GM12878 (cell line): ENCODE results near the gene MEG3. TPM values are rescaled to one million over a fixed set of nuclear protein-coding genes. Genes with fewer than 3 reads are reported as not detected.

Source experiments
- ATAC-seq: fragments of 200-7000 bp; cut with Tn5 transposase; 3 replicates; pipeline ENCODE4 v1.9.1; 2020; ENCODE audit warnings: mild to moderate bottlenecking, moderate library complexity
- BruUV-seq: library from RNA; stranded (reverse); fragments of 400-500 nt; replicated peaks from 2 replicates; lab custom pipeline; 2021; lab: Mats Ljungman, UMichigan
- CTCF ChIA-PET: fragments of 300-600 bp; sonication (Branson Sonifier 250); formaldehyde crosslinking; extraction: SDS; loops from one replicate; lab custom pipeline; 2021; ENCODE audit warnings: inconsistent platforms; lab: Yijun Ruan, JAX
- POLR2A ChIA-PET: fragments of 350-600 bp; formaldehyde crosslinking; extraction: SDS; loops from one replicate; lab custom pipeline; 2021; ENCODE audit warnings: inconsistent platforms; lab: Charles Lee
- RAD21 ChIA-PET: fragments of 300-600 bp; sonication (Branson Sonifier 250); formaldehyde crosslinking; loops from one replicate; lab custom pipeline; 2023; ENCODE audit warnings: antibody characterized with exemption; ENCODE audit not compliant: unreplicated experiment; lab: Charles Lee
- SMC1A ChIA-PET: fragments of 300-600 bp; sonication (Branson Sonifier 250); formaldehyde crosslinking; loops from one replicate; lab custom pipeline; 2023; ENCODE audit not compliant: unreplicated experiment, uncharacterized antibody; lab: Charles Lee
- DNase-seq: peaks from one replicate; pipeline ENCODE4 v3.0.0-alpha.2; 2011; ENCODE audit warnings: low read depth, low spot score
- FAIRE-seq: peaks from 3 replicates; lab custom pipeline; 2011; peaks lifted over from hg19 to GRCh38; lab: Jason Lieb, UNC
- H2AFZ ChIP-seq: 2 replicates; pipeline ENCODE4 v1.6.0; 2011; ENCODE audit warnings: low read depth, low read length, control low read depth; ENCODE audit not compliant: control insufficient read depth
- H3K27ac ChIP-seq: 2 replicates; pipeline ENCODE4 v1.5.1; 2011; ENCODE audit warnings: control low read depth; ENCODE audit not compliant: control insufficient read depth, insufficient read depth
- H3K27me3 ChIP-seq, 2 experiments: replicated peaks in 1 of 2; 2 replicates each; pipeline versions ENCODE4 v1.6.0 to v1.6.1; 2011; ENCODE audit warnings: low read length in 1 of 2; ENCODE audit not compliant: control insufficient read depth in 2 of 2, insufficient read depth in 2 of 2
- H3K36me3 ChIP-seq, 2 experiments: 2 replicates each; pipeline ENCODE4 v1.5.1; 2011; ENCODE audit warnings: low read length in 1 of 2; ENCODE audit not compliant: control insufficient read depth in 2 of 2, insufficient read depth in 2 of 2
- H3K4me1 ChIP-seq: 2 replicates; pipeline ENCODE4 v1.6.1; 2011; ENCODE audit warnings: mild to moderate bottlenecking, low read length, moderate library complexity, mixed read lengths; ENCODE audit not compliant: control insufficient read depth, insufficient read depth
- H3K4me2 ChIP-seq: 2 replicates; pipeline ENCODE4 v1.6.0; 2011; ENCODE audit warnings: control low read depth; ENCODE audit not compliant: control insufficient read depth, insufficient read depth
- H3K4me3 ChIP-seq: fragments of 200-600 bp; sonication (generic); 2 replicates; pipeline ENCODE4 v1.5.1; 2016
- H3K79me2 ChIP-seq: 2 replicates; pipeline ENCODE4 v1.6.0; 2011; ENCODE audit warnings: low read length; ENCODE audit not compliant: control insufficient read depth, insufficient read depth
- H3K9ac ChIP-seq: 2 replicates; pipeline ENCODE4 v1.8.0; 2011; ENCODE audit warnings: low read length, control low read depth, mixed read lengths; ENCODE audit not compliant: control insufficient read depth, insufficient read depth
- H3K9me3 ChIP-seq: replicated peaks from 3 replicates; pipeline ENCODE4 v1.5.1; 2011; ENCODE audit warnings: mild to moderate bottlenecking, low read length; ENCODE audit not compliant: control insufficient read depth, insufficient read depth
- H4K20me1 ChIP-seq: 2 replicates; pipeline ENCODE4 v1.6.0; 2011; ENCODE audit not compliant: control insufficient read depth, insufficient read depth
- ASH2L ChIP-seq: fragments of 300-600, 200-600 bp; sonication (generic); IDR thresholded peaks from 2 replicates; pipeline ENCODE4 v1.6.1; 2017; ENCODE audit warnings: low read depth, mild to moderate bottlenecking, borderline replicate concordance
- CREM ChIP-seq: IDR thresholded peaks from 2 replicates; pipeline ENCODE4 v1.6.1; 2014; ENCODE audit warnings: antibody characterized with exemption, low read depth
- GATAD2B ChIP-seq: fragments of 450-650 bp; conservative IDR thresholded peaks from 2 replicates; pipeline ENCODE4 v1.6.1; 2017; ENCODE audit warnings: low read depth, mild to moderate bottlenecking, moderate library complexity
- RUNX3 ChIP-seq: IDR thresholded peaks from 2 replicates; pipeline ENCODE4 v1.6.1; 2012; ENCODE audit warnings: low read length, inconsistent platforms
- SMC3 ChIP-seq: IDR thresholded peaks from 2 replicates; pipeline ENCODE4 v1.6.1; 2011; ENCODE audit warnings: low read length, improper control_type of control experiment, borderline replicate concordance
- TCF3 ChIP-seq: IDR thresholded peaks from 2 replicates; pipeline ENCODE4 v1.6.1; 2012; ENCODE audit warnings: low read depth, mild to moderate bottlenecking, low read length, borderline replicate concordance; ENCODE audit not compliant: insufficient read depth
- TCF7 ChIP-seq: IDR thresholded peaks from 2 replicates; pipeline ENCODE4 v1.6.1; 2014; ENCODE audit warnings: antibody characterized with exemption, borderline replicate concordance
- WGBS: methylation state at CpG from one replicate; pipeline ENCODE4 v1.1.6; 2016; ENCODE audit warnings: low lambda C conversion rate; ENCODE audit not compliant: insufficient replicate concordance, insufficient coverage; ENCODE audit errors: missing lambda C conversion rate; 5-methylcytosine and 5-hydroxymethylcytosine counted together
- in situ Hi-C: fragments of 300-500 bp; cut with MboI; formaldehyde crosslinking; loops from 9 replicates; pipeline ENCODE4 v1.14.3; 2018; ENCODE audit warnings: mixed read lengths
- intact Hi-C: fragments of 100-400 bp; cut with micrococcal nuclease; formaldehyde crosslinking; loops from one replicate; pipeline ENCODE4 v1.14.2; 2022; ENCODE audit not compliant: unreplicated experiment
- polyA plus RNA-seq, 11 experiments: library from polyadenylated mRNA; depleted of rRNA in 4 of 11; unstranded in 6 of 11; stranded (reverse) in 5 of 11; fragments of >200 nt; fragmentation: Nextera tagmentation in 4 of 11; fragmentation: Illumina TruSeq in 1 of 11; extraction: Ambion mirVana in 4 of 11; extraction: Trizol in 1 of 11; gene quantifications; 1 replicate in 1 of 11; 2 replicates in 10 of 11; pipeline versions ENCODE4 v1.2.1 to v1.2.3, GENCODE V29; 2011 to 2016; ENCODE audit warnings: inconsistent platforms in 2 of 11, missing spikeins in 2 of 11, low read depth in 1 of 11
- total RNA-seq, 4 experiments: library from RNA; depleted of rRNA in 3 of 4; stranded (reverse); fragments of >200 nt in 3 of 4; fragmentation: Illumina TruSeq in 1 of 4; extraction: Trizol in 1 of 4; gene quantifications; 2 replicates each; pipeline versions ENCODE4 v1.2.1 to v1.2.3, GENCODE V29; 2013 to 2021

The MEG3 gene
- total and polyA plus RNA-seq, 10 of the 15 experiments (the other 5 are each of a cell fraction or from before 2014, with no cell fraction given) = 0.03 to 2.9 (median 0.95) TPM; not detected in 7

- TF ChIP-seq CREM (no peak), SMC3 (no peak), RUNX3 (no peak)
- TF ChIP-seq, all 136 proteins: peak for 0
Measured at GRCh38 chr14:100813291-100813690, 12.6 kb upstream of the MEG3 start (continued).

DNA sequence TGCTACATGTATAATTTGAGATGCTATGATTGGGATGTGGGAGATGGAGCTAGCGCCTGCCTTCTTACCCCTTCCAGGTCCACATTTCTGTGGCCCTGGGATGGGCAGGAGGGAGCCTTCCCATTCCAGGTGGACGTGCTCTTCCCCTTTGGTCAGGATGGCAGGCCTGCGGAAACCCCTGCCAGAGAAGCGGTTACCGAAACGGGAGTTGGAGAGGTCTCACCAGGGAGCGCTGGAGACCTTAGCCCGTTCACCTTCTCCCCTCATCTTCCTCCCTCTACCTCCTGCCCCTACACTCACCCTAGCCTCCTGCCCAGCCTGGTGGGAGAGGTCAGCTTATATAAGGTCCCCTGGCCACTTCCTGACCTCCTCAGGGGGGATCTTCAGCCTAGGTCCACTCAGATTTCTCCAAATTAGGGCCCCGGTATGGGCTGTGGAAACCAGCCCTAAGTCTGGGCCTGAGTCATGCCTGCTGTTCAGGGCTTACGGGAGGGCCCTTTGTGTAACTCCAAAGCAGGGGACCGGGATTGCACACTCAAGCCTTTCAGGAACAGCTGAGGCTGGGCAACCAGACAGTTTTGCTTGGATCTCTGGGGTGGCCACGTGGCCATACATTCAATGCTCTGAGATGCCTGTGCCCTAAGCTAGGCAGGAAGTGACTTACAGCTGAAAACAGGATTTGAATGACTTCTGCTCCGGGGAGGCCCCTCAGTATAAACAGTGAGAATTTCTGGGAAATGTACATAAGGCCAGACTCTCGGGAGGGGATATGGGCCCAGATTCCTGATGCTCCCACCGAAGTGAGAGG is 10.2 kb upstream of the MEG3 start:
- intact Hi-C loops (no loop called here), in situ Hi-C loops (no loop called here)
- 27% methylated on average over 15 of the region's 15 CpGs for WGBS
- Histone ChIP-seq H3K27ac (no peak overlapping the region), H3K4me1 (no peaks in the 10 kb centered on the region), H3K4me2 (no peak overlapping the region), H3K79me2 (no peaks in the 10 kb centered on the region), H3K27me3 (no peaks in the 10 kb centered on the region), H3K9ac (no peak overlapping the region), H3K36me3 (no peaks in the 10 kb centered on the region), H3K4me3 (no peak overlapping the region), H3K9me3 (peaks cover 2% of the 10 kb centered on the region; the same call in 1 of the 3 replicates), H2AFZ (no peak overlapping the region), H4K20me1 (no peaks in the 10 kb centered on the region)
- CTCF ChIA-PET = interaction anchor here (0.7 kb wide), 1 partner anchor 35 kb away, joined by 3 read pairs; no protein-coding TSS in a partner anchor
- ATAC-seq (no peak), DNase-seq (no peak), FAIRE-seq (no peak)
- RAD21 ChIA-PET = no interaction called here
- TF ChIP-seq GATAD2B (no peak), ASH2L (no peak), TCF3 (no peak), TCF7 (no peak)
- no TSS peak for BruUV-seq
- POLR2A ChIA-PET = no interaction called here
- SMC1A ChIA-PET = no interaction called here
